ENCODE measurements around the gene PCNX3. TPM values are rescaled to one million over a fixed set of nuclear protein-coding genes. Genes with fewer than 3 reads are reported as not detected.

The PCNX3 gene
- polyA plus RNA-seq, 3 donors, result 0.58 to 36.4 (median 1.7) TPM

GRCh38 chr11:65645710-65646109, 30.1 kb downstream of the PCNX3 start:
- TF ChIP-seq CTCF (IDR thresholded peaks at IDR 0.05), result no peak
- no peaks in the 10 kb centered on the region for H3K9me3 Mint-ChIP-seq
- peaks cover 93% of the 10 kb centered on the region for H4K20me1 ChIP-seq (ENCODE audit: insufficient read depth, low read length)
- WGBS (ENCODE audit: insufficient coverage), result 96% methylated on average over 4 of the region's 10 CpGs
- H3K36me3 ChIP-seq (replicated peaks in 1 of 2; ENCODE audit: control insufficient read depth in 1 of 2, insufficient read depth in 2 of 2, low read length in 2 of 2), result peaks cover 73 to 84% of the 10 kb centered on the region in 2 donors
- no peak overlapping the region for H3K27ac ChIP-seq (ENCODE audit: low read depth in 1 of 2, low read length in 2 of 2)
- peak overlapping the region in 2 of 7 donors; percentile 10 to 66 for H3K27ac Mint-ChIP-seq
- H2AFZ ChIP-seq (ENCODE audit: insufficient read depth, low read depth, low read length, poor library complexity, severe bottlenecking), result no peak overlapping the region
- H3K9ac ChIP-seq (ENCODE audit: insufficient read depth, low read length, poor library complexity, severe bottlenecking), result no peak overlapping the region
- H3K4me3 ChIP-seq (replicated peaks in 1 of 3; ENCODE audit: low read depth in 2 of 3, low read length in 3 of 3), result no peak overlapping the region
- H3K4me3 Mint-ChIP-seq, result no peak overlapping the region
- H3K4me1 Mint-ChIP-seq, result peaks cover 31% of the 10 kb centered on the region
- H3K36me3 Mint-ChIP-seq, result peaks cover 65 to 81% of the 10 kb centered on the region in 2 donors
- DNase-seq, result no peak
- no peaks in the 10 kb centered on the region for H3K9me3 ChIP-seq (replicated peaks in 1 of 2; ENCODE audit: control insufficient read depth in 1 of 2, insufficient read depth in 1 of 2, low read length in 2 of 2)
- peaks cover 19 to 48% of the 10 kb centered on the region in 2 donors for H3K4me1 ChIP-seq (ENCODE audit: control insufficient read depth in 1 of 2, insufficient read depth in 2 of 2, low read length in 2 of 2)
- intact Hi-C loops (cut with micrococcal nuclease), result no loop called here
- H3K27me3 ChIP-seq (ENCODE audit: control insufficient read depth in 2 of 2, insufficient read depth in 2 of 2, low read length in 2 of 2), result no peaks in the 10 kb centered on the region
- H3K79me2 ChIP-seq (ENCODE audit: insufficient read depth, low read length), result peaks cover 49% of the 10 kb centered on the region
- no peak overlapping the region for H3K4me2 ChIP-seq (replicated peaks; ENCODE audit: extremely low read depth, low read length, poor library complexity, severe bottlenecking)
- no peaks in the 10 kb centered on the region for H3K27me3 Mint-ChIP-seq (ENCODE audit: low read depth in 3 of 3)

- H3K79me2 ChIP-seq (ENCODE audit: insufficient read depth, low read length), result peaks cover 42% of the 10 kb centered on the region
- intact Hi-C loops (cut with micrococcal nuclease), result no loop called here
- no peaks in the 10 kb centered on the region for H3K9me3 ChIP-seq (replicated peaks in 1 of 2; ENCODE audit: control insufficient read depth in 1 of 2, insufficient read depth in 1 of 2, low read length in 2 of 2)
- H3K4me3 ChIP-seq (replicated peaks in 1 of 3; ENCODE audit: low read depth in 2 of 3, low read length in 3 of 3), result no peak overlapping the region
- no peak for DNase-seq
- no peaks in the 10 kb centered on the region for H3K27me3 ChIP-seq (ENCODE audit: control insufficient read depth in 2 of 2, insufficient read depth in 2 of 2, low read length in 2 of 2)
- H3K4me1 Mint-ChIP-seq, result peaks cover 34% of the 10 kb centered on the region
- H3K9me3 Mint-ChIP-seq, result no peaks in the 10 kb centered on the region
- peaks cover 81 to 91% of the 10 kb centered on the region in 2 donors for H3K36me3 ChIP-seq (replicated peaks in 1 of 2; ENCODE audit: control insufficient read depth in 1 of 2, insufficient read depth in 2 of 2, low read length in 2 of 2)
- no peak overlapping the region for H2AFZ ChIP-seq (ENCODE audit: insufficient read depth, low read depth, low read length, poor library complexity, severe bottlenecking)
- peaks cover 21 to 48% of the 10 kb centered on the region in 2 donors for H3K4me1 ChIP-seq (ENCODE audit: control insufficient read depth in 1 of 2, insufficient read depth in 2 of 2, low read length in 2 of 2)
- H3K9ac ChIP-seq (ENCODE audit: insufficient read depth, low read length, poor library complexity, severe bottlenecking), result no peak overlapping the region
- no peak for TF ChIP-seq CTCF (IDR thresholded peaks at IDR 0.05)
- H3K27me3 Mint-ChIP-seq (ENCODE audit: low read depth in 3 of 3), result no peaks in the 10 kb centered on the region
- 98% methylated on average over 33 of the region's 68 CpGs for WGBS (ENCODE audit: insufficient coverage)
- no peak overlapping the region for H3K4me2 ChIP-seq (replicated peaks; ENCODE audit: extremely low read depth, low read length, poor library complexity, severe bottlenecking)
- H3K27ac Mint-ChIP-seq, result no peak overlapping the region
- H3K27ac ChIP-seq (ENCODE audit: low read depth in 1 of 2, low read length in 2 of 2), result no peak overlapping the region
- H3K36me3 Mint-ChIP-seq, result peaks cover 72 to 88% of the 10 kb centered on the region in 2 donors
- peaks cover 94% of the 10 kb centered on the region for H4K20me1 ChIP-seq (ENCODE audit: insufficient read depth, low read length)
- no peak overlapping the region for H3K4me3 Mint-ChIP-seq
Observed at GRCh38 chr11:65646288-65646957, 30.8 kb downstream of the PCNX3 start.
